Activated T-helper 1 cell treated with anti-CD3 and anti-CD28 coated beads, Interleukin-12 subunit alpha, Interleukin-12 subunit beta, Interleukin-2, Interleukin-4 antibody, amounts not matched to agents 30 ng/mL and 10 ng/mL and 1 ng/mL, durations not matched to agents 14 hours and 24 hours and 36 hours (primary cell): ENCODE measurements around the gene PLPPR3. TPM values are rescaled to one million over a fixed set of nuclear protein-coding genes. Genes with fewer than 3 reads are reported as not detected.

Source experiments
- DNase-seq: peaks from one replicate; pipeline ENCODE4 v3.0.0; 2021; ENCODE audit warnings: low spot score
- H3K27ac Mint-ChIP-seq: one replicate; pipeline ENCODE4 v1.8.0; 2021; ENCODE audit warnings: mild to moderate bottlenecking, mixed read lengths
- H3K27me3 Mint-ChIP-seq: one replicate; pipeline ENCODE4 v1.8.0; 2022; ENCODE audit warnings: mild to moderate bottlenecking, moderate library complexity, mixed read lengths; ENCODE audit not compliant: insufficient read depth
- H3K36me3 Mint-ChIP-seq: one replicate; pipeline ENCODE4 v1.8.0; 2021; ENCODE audit warnings: low read depth, mixed read lengths
- H3K4me1 Mint-ChIP-seq: one replicate; pipeline ENCODE4 v1.8.0; 2021; ENCODE audit warnings: low read depth, mixed read lengths
- H3K4me3 Mint-ChIP-seq: one replicate; pipeline ENCODE4 v1.8.0; 2021; ENCODE audit warnings: mild to moderate bottlenecking, moderate library complexity, mixed read lengths
- H3K9me3 Mint-ChIP-seq: one replicate; pipeline ENCODE4 v1.8.0; 2021; ENCODE audit warnings: mixed read lengths
- intact Hi-C: fragments of 100-400 bp; cut with micrococcal nuclease; formaldehyde crosslinking; loops from one replicate; pipeline ENCODE4 v1.15.1; 2024
- total RNA-seq: library from RNA; stranded (reverse); gene quantifications from 2 replicates; pipeline ENCODE4 v1.2.3, GENCODE V29; 2022

The PLPPR3 gene
- total RNA-seq, 1 donor from 2014 or later, result not detected

DNA sequence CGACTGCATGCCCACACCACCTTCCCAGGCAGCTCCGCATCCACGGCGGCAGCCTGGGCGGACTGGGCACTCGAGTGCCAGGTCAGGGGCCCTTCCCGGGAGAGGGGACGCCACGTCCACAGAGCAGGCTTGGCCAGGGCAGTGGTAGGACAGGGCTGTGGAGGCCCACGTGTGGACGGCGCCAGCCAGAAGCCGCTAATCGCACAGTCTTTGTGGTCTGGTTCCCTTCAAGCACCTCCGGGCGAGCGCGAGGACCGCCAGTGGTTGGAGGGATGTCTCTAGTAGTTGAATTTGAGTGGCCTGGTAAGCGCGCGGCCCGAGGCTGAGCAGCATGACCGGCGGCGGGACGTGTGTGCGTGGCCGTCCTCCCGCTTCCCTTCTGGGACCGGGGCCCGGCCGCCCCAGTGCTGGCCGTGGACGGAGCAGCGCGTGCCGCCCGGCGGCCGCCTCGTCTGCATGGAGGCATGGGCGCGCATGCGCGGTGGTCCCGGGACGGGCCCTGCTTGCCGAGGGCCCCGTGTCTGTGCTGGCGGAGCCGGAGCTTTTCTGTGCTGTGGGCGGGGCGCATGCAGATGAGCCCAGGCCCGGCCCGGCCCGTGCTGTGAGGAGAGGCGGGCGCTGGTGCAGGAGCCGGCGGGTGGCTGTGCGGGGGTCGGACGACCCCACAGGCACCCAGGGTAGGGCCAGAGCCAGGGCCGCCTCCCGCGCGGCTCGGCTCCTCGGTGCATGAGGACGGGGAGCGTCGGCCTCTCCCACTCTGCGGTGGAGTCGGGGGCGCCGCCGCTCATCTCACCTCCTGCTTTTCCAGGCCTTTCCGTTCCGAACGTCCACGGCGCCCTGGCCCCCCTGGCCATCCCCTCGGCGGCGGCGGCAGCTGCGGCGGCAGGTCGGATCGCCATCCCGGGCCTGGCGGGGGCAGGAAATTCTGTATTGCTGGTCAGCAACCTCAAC, 15.9 kb downstream of the PLPPR3 start:
- no peaks in the 10 kb centered on the region for H3K9me3 Mint-ChIP-seq
- H3K27ac Mint-ChIP-seq, result no peak overlapping the region
- peaks cover 8% of the 10 kb centered on the region for H3K4me1 Mint-ChIP-seq
- H3K36me3 Mint-ChIP-seq, result peaks cover 46% of the 10 kb centered on the region
- no peak overlapping the region for H3K4me3 Mint-ChIP-seq
- H3K27me3 Mint-ChIP-seq, result no peaks in the 10 kb centered on the region
- no peak for DNase-seq
- intact Hi-C loops, result no loop called here

DNA sequence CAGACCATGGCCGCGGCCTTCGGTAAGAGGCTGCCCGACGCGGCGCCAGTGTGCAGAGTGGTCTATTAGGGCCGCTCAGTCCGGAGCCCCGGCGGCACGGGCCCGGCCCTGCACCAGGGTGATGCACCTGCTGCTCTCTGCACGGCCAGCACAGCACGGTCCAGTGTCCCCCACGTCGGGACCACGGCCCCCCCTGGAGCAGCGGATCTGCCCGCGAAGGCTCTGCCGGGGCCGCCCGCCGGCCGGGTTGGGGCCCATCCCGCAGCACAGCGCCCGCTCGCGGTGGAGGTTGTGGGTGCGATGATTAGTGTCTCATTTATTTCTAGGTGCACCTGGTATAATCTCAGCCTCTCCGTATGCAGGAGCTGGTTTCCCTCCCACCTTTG, 16.6 kb downstream of the PLPPR3 start:
- Mint-ChIP-seq H3K9me3 (no peaks in the 10 kb centered on the region), H3K36me3 (peaks cover 48% of the 10 kb centered on the region), H3K4me1 (peaks cover 14% of the 10 kb centered on the region), H3K4me3 (no peak overlapping the region), H3K27me3 (no peaks in the 10 kb centered on the region), H3K27ac (no peak overlapping the region)
- DNase-seq, result no peak
- intact Hi-C loops, result no loop called here

DNA sequence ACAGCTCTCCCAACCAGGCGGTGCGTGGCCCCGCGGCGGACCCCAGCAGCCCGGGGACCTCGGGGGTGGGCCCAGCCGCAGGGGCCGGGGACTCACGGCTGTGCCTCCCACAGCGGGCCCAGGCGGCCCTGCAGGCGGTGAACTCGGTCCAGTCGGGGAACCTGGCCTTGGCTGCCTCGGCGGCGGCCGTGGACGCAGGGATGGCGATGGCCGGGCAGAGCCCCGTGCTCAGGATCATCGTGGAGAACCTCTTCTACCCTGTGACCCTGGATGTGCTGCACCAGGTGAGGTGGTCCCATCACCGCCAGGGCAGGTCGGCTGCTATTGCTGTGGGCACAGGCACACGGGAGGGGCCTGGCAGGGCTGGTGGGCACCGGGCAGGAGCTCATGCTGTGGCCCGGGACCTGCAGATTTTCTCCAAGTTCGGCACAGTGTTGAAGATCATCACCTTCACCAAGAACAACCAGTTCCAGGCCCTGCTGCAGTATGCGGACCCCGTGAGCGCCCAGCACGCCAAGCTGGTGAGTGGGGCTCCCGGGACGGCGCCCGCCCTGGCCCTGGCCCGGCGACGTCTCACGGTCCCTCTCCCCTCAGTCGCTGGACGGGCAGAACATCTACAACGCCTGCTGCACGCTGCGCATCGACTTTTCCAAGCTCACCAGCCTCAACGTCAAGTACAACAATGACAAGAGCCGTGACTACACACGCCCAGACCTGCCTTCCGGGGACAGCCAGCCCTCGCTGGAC, 17.2 kb downstream of the PLPPR3 start:
- no peak overlapping the region for H3K4me3 Mint-ChIP-seq
- H3K36me3 Mint-ChIP-seq, result peaks cover 50% of the 10 kb centered on the region
- H3K27ac Mint-ChIP-seq, result no peak overlapping the region
- no peak for DNase-seq
- no peaks in the 10 kb centered on the region for H3K9me3 Mint-ChIP-seq
- peaks cover 20% of the 10 kb centered on the region for H3K4me1 Mint-ChIP-seq
- intact Hi-C loops, result no loop called here
- no peaks in the 10 kb centered on the region for H3K27me3 Mint-ChIP-seq

DNA sequence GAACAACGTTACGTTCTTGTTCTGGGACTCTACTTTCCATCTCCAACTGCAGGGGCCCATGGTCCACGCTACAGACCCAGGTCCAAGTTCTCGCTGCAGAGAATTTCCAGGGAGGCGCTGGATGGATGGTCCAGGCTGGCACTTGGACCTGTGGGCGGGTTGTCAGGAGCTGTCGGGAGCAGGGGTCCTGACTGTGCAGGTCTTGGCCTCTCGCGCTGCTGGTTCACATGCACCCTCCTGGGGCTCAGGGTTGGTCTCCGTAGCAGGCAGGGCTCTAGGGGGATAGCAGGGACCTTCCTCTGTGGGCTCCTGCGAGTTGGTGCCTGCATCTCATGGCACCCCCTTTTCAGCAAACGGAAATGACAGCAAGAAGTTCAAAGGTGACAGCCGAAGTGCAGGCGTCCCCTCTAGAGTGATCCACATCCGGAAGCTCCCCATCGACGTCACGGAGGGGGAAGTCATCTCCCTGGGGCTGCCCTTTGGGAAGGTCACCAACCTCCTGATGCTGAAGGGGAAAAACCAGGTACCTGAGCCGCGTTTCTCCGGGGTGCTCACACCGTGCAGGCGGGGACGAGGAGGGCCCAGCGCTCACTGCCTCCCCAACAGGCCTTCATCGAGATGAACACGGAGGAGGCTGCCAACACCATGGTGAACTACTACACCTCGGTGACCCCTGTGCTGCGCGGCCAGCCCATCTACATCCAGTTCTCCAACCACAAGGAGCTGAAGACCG, 17.9 kb downstream of the PLPPR3 start:
- Mint-ChIP-seq H3K27me3 (no peaks in the 10 kb centered on the region), H3K36me3 (peaks cover 54% of the 10 kb centered on the region), H3K27ac (no peak overlapping the region), H3K4me3 (no peak overlapping the region), H3K9me3 (no peaks in the 10 kb centered on the region), H3K4me1 (peaks cover 26% of the 10 kb centered on the region)
- intact Hi-C loops, result no loop called here
- no peak for DNase-seq

DNA sequence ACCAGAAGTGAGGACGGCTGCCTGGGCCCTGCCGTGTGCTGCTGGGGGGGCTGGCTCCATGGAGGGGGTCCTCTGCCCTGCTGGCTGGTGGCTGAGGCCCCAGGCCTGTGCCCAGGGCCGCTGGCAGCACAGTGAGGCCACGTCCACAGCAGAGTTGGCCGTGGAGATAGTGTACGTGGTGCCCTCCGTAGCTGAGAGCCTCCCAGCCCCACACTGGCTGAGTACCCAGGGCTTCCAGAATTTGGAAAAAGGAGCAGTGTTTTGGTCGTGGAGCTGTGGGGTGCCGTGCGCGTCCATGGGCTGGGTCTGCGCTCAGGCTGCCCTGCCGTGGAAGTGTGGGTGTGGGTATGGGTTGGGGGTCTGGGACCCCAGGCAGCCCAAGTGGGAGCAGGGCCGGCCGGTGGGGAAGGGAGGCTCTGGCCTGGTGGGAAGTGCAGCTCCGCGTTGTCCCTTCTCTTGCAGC, 18.6 kb downstream of the PLPPR3 start:
- Mint-ChIP-seq H3K27me3 (no peaks in the 10 kb centered on the region), H3K9me3 (no peaks in the 10 kb centered on the region), H3K4me3 (no peak overlapping the region), H3K36me3 (peaks cover 56% of the 10 kb centered on the region), H3K4me1 (peaks cover 26% of the 10 kb centered on the region), H3K27ac (no peak overlapping the region)
- intact Hi-C loops, result no loop called here
- DNase-seq, result no peak

DNA sequence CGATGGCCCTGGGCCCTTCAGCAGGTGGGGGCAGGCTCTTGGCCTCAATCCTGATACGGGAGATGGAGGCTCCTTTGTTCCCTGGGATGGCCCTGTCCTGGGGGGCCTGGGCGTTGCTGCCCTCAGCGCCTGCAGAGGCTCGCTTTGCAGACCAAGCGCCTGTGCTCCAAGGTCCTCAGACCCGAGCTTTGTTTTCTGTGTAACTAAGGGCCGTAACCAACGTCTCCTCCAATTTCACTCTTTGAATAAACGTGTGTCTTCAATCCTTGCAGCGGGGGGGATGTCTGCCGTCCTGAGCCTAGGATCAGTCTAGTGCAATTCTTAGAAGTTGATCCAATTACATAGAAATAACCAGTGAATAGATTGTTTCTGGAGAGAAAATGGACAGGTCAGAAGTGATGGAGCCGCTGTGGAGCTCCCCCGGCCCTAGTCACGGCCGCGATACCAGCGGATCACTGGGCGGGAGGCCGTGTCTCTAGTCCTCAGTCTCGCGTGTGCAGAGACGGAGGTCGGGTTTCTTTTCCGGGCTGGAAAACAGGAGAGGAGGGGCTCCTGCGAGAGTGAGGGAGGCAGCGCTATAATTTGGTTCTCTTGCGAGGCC, 19.2 kb downstream of the PLPPR3 start:
- Mint-ChIP-seq H3K27ac (peak overlapping the region; percentile 34), H3K27me3 (no peaks in the 10 kb centered on the region), H3K9me3 (no peaks in the 10 kb centered on the region), H3K4me1 (peaks cover 24% of the 10 kb centered on the region), H3K36me3 (peaks cover 51% of the 10 kb centered on the region), H3K4me3 (peak overlapping the region; percentile 8)
- intact Hi-C loops, result no loop called here
- no peak for DNase-seq

DNA sequence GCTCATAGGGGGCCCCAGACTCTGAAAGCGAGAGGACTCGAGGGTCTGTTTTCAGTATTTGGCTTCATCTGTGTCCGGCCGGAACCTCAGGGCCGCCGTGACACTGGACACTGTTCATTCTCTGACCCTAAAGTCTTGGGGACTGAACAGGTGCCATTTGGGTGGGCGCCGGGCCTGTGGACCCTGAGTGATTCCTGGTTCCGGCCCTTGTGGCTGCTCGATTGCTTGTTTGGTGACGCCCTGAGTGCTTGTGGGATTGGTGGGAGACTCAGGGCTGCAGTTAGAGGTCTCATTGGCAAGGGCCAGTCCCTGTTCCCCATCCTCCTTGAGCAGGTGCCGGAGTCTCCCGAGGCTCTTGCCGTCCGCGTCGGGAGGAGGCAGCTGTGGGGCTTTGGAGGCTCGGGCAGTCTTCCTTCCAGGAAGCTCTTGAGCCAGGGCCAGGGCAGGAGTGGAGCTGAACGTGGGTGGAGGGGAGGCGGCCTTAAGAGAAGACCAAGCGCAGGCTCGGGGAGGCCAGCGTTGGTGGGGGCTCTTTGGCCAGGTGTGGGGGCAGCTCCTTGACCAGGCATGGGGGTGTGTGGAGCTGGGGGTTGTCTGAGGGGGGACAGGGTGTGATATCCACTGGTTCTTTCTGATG, 19.8 kb downstream of the PLPPR3 start:
- peaks cover 45% of the 10 kb centered on the region for H3K36me3 Mint-ChIP-seq
- peak overlapping the region; percentile 66 for H3K4me3 Mint-ChIP-seq
- no peaks in the 10 kb centered on the region for H3K9me3 Mint-ChIP-seq
- peaks cover 19% of the 10 kb centered on the region for H3K4me1 Mint-ChIP-seq
- intact Hi-C loops, result no loop called here
- H3K27me3 Mint-ChIP-seq, result no peaks in the 10 kb centered on the region
- no peak overlapping the region for H3K27ac Mint-ChIP-seq
- DNase-seq, result no peak

DNA sequence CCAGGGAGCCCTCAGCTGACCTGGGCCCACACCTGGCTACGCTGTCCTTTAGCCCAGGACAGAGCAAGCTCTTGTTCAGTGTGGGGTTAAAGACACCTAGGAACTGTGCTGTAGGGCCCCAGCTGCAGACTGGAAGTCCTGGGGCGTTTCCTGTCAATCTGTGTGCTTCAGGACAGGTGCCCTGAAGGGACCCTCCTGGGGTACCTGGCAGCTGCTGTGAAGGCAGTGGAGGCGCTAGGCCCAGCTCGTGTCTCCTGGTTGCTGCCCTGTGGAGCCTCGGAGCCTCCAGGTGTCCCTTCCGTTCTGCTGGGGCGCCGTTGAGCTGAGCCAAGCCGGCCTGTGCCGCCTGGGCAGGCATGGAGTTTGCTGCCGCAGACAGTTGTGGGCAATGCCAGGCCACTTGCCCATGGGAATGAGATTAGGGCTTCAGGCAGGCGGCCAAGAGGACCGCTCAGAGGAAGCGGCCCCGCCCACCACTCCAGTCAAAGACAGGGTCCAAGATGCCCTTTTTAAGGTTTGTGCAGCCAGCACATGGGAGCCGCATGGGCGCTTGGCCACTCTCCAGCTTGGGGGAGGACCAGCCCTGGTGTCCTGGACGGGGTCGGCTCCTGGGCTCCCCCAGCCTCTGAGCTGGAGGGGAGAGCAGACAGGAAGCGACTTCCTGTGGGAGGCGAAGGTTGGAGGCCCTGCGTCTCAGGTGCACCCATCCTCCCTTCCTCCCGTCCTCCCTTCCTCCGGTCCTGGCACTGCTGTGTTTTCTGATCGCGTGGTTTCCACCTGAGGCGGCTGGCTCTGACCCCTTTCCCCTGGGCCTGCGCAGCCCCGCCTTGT, 20.5 kb downstream of the PLPPR3 start:
- peaks cover 42% of the 10 kb centered on the region for H3K36me3 Mint-ChIP-seq

DNA sequence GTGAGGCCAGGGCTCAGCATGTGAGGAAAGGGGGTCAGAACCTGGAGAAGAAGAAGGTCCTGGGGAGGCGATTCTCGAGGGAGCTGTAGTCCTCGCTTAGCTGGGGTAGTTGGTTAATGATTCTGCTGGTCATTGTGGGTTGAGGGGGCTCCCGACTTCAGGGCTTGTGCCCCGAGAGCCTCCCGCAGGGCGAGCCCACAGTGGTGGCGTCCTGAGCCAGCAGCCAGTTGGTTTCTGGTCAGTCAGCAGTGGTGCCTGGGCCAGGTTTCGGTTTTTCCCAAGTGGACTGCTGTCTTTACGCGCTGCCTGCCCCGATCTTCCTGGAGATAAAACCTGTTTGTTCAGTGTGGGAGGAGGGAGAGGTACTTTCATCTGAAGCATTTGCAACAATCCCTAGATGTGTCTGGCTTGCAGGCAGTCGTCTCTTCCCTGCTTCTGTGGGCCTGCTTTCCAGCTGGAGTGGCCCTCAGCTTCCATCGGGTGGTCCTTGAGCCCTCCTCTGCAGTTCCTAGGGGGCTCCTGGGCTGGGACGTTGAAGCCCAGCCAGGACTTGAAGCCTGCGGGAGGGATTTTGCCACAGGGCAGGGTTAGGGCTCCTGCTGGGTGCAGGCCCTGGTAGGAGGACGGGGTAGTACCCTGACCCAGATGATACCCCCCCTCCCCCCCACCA, 21.3 kb downstream of the PLPPR3 start:
- no peaks in the 10 kb centered on the region for H3K27me3 Mint-ChIP-seq
- peak overlapping the region; percentile 92 for H3K4me3 Mint-ChIP-seq
- H3K9me3 Mint-ChIP-seq, result no peaks in the 10 kb centered on the region
- peaks cover 40% of the 10 kb centered on the region for H3K36me3 Mint-ChIP-seq
- H3K4me1 Mint-ChIP-seq, result peaks cover 19% of the 10 kb centered on the region
- no peak for DNase-seq
- peak overlapping the region; percentile 58 for H3K27ac Mint-ChIP-seq
- intact Hi-C loops, result no loop called here

More for the DNA sequence above, 20.5 kb downstream of the PLPPR3 start:
- DNase-seq, result no peak
- Mint-ChIP-seq H3K9me3 (no peaks in the 10 kb centered on the region), H3K4me1 (peaks cover 19% of the 10 kb centered on the region), H3K27me3 (no peaks in the 10 kb centered on the region), H3K27ac (no peak overlapping the region), H3K4me3 (peak overlapping the region; percentile 66)
- intact Hi-C loops, result no loop called here

DNA sequence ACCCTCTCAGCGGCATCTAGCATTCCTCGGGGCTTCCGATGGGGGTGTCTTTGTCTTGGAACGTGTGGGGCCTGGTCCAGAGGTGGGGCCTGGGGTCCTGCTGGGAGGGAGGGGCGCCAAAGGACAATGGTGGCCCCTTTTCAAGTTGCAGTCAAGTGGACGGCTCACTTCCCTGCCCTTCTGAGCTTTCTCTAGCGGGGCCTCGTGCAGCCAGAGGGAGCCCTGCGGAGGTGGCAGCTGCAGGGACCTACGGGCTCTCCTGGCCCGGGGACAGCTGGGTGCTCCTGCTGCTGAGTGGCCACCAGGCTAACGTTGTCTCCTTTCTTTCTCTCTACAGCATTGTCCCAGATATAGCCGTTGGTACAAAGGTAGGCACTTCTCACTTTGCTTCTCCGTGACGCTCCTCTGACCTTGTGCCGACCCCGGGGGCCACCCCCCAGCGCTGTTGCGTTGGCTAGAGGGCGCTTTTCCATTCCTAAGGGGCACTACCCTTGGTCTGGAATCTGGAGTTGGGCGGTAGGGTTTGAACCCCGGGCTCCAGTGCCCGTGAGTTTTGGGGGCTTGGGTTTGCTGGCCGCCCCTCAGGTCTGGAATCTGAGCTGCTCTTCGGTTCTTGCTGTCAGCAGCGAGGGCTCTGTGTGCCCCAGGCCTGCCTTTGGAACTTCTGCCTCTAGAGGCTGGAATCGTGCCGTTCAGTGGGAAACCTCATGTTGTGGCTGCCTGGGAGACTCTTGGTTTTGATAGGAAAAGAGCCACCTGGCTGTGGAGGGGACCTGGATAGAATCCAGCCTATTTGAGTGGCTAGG, 22.5 kb downstream of the PLPPR3 start:
- DNase-seq, result no peak
- peaks cover 19% of the 10 kb centered on the region for H3K4me1 Mint-ChIP-seq
- no peaks in the 10 kb centered on the region for H3K27me3 Mint-ChIP-seq
- H3K36me3 Mint-ChIP-seq, result peaks cover 36% of the 10 kb centered on the region
- peak overlapping the region; percentile 79 for H3K27ac Mint-ChIP-seq
- no peaks in the 10 kb centered on the region for H3K9me3 Mint-ChIP-seq
- intact Hi-C loops, result loop anchor here (5.0 kb wide), 1 partner anchor 63 kb away; no protein-coding TSS in a partner anchor
- peak overlapping the region; percentile 92 for H3K4me3 Mint-ChIP-seq
